Measurements from ENCODE around the gene EEIG1. TPM values are rescaled to one million over a fixed set of nuclear protein-coding genes. Genes with fewer than 3 reads are reported as not detected.

Gene EEIG1
- total and polyA plus RNA-seq, 10 of the 15 experiments (the other 5 are each of a cell fraction or from before 2014, with no cell fraction given), result 1.2 to 75.9 (median 9.0) TPM

- TF ChIP-seq, protein P1, sequence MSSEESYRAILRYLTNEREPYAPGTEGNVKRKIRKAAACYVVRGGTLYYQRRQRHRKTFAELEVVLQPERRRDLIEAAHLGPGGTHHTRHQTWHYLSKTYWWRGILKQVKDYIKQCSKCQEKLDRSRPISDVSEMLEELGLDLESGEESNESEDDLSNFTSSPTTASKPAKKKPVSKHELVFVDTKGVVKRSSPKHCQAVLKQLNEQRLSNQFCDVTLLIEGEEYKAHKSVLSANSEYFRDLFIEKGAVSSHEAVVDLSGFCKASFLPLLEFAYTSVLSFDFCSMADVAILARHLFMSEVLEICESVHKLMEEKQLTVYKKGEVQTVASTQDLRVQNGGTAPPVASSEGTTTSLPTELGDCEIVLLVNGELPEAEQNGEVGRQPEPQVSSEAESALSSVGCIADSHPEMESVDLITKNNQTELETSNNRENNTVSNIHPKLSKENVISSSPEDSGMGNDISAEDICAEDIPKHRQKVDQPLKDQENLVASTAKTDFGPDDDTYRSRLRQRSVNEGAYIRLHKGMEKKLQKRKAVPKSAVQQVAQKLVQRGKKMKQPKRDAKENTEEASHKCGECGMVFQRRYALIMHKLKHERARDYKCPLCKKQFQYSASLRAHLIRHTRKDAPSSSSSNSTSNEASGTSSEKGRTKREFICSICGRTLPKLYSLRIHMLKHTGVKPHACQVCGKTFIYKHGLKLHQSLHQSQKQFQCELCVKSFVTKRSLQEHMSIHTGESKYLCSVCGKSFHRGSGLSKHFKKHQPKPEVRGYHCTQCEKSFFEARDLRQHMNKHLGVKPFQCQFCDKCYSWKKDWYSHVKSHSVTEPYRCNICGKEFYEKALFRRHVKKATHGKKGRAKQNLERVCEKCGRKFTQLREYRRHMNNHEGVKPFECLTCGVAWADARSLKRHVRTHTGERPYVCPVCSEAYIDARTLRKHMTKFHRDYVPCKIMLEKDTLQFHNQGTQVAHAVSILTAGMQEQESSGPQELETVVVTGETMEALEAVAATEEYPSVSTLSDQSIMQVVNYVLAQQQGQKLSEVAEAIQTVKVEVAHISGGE (CRISPR knock-in tag; IDR thresholded peaks at IDR 0.05), result no peak
- TF ChIP-seq MEF2B (IDR thresholded peaks at IDR 0.05; ENCODE audit: partially characterized antibody, poor library complexity, severe bottlenecking) (no peak), CEBPZ (IDR thresholded peaks at IDR 0.05; ENCODE audit: low read depth, low read length) (no peak), ZSCAN29 (IDR thresholded peaks at IDR 0.05) (no peak), JUND (IDR thresholded peaks at IDR 0.05; ENCODE audit: low read depth, low read length) (no peak), ZZZ3 (IDR thresholded peaks at IDR 0.05; ENCODE audit: control insufficient read depth, insufficient read length, low read depth) (no peak), IKZF2 (IDR thresholded peaks at IDR 0.05) (no peak), ZBTB33 (IDR thresholded peaks at IDR 0.05) (no peak), CBFB (IDR thresholded peaks at IDR 0.05; ENCODE audit: low read depth) (no peak), MTA2 (IDR thresholded peaks at IDR 0.05; ENCODE audit: low read depth) (no peak), ESRRA (IDR thresholded peaks at IDR 0.05; ENCODE audit: low read length) (no peak), EP300 (IDR thresholded peaks at IDR 0.05; ENCODE audit: borderline replicate concordance in 1 of 2, control insufficient read depth in 1 of 2, low read depth in 2 of 2, low read length in 2 of 2) (no peak)
- TF ChIP-seq, protein P2, sequence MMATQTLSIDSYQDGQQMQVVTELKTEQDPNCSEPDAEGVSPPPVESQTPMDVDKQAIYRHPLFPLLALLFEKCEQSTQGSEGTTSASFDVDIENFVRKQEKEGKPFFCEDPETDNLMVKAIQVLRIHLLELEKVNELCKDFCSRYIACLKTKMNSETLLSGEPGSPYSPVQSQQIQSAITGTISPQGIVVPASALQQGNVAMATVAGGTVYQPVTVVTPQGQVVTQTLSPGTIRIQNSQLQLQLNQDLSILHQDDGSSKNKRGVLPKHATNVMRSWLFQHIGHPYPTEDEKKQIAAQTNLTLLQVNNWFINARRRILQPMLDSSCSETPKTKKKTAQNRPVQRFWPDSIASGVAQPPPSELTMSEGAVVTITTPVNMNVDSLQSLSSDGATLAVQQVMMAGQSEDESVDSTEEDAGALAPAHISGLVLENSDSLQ (IDR thresholded peaks at IDR 0.05), result peak; percentile 29; the same call in 1 of the 2 replicates
- TF ChIP-seq, protein P3, sequence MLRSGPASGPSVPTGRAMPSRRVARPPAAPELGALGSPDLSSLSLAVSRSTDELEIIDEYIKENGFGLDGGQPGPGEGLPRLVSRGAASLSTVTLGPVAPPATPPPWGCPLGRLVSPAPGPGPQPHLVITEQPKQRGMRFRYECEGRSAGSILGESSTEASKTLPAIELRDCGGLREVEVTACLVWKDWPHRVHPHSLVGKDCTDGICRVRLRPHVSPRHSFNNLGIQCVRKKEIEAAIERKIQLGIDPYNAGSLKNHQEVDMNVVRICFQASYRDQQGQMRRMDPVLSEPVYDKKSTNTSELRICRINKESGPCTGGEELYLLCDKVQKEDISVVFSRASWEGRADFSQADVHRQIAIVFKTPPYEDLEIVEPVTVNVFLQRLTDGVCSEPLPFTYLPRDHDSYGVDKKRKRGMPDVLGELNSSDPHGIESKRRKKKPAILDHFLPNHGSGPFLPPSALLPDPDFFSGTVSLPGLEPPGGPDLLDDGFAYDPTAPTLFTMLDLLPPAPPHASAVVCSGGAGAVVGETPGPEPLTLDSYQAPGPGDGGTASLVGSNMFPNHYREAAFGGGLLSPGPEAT (IDR thresholded peaks at IDR 0.05; ENCODE audit: low read depth), result 0 out of 2 replicates have a peak, but pooled peaks have one; percentile 12
Measured at GRCh38 chr9:127977884-127978647, 2.7 kb downstream of the EEIG1 start (continued).
